Activated CD8-positive, alpha-beta memory T cell treated with anti-CD3 and anti-CD28 coated beads for 1 hour (primary cell): ENCODE results near the gene SLC34A3.

Source experiments
- DNase-seq, 2 donors: peaks; one replicate each; pipeline ENCODE4 v3.0.0-alpha.2; 2020; ENCODE audit warnings: low read depth in 1 of 2; ENCODE audit errors: extremely low read depth in 1 of 2

Gene SLC34A3

DNA sequence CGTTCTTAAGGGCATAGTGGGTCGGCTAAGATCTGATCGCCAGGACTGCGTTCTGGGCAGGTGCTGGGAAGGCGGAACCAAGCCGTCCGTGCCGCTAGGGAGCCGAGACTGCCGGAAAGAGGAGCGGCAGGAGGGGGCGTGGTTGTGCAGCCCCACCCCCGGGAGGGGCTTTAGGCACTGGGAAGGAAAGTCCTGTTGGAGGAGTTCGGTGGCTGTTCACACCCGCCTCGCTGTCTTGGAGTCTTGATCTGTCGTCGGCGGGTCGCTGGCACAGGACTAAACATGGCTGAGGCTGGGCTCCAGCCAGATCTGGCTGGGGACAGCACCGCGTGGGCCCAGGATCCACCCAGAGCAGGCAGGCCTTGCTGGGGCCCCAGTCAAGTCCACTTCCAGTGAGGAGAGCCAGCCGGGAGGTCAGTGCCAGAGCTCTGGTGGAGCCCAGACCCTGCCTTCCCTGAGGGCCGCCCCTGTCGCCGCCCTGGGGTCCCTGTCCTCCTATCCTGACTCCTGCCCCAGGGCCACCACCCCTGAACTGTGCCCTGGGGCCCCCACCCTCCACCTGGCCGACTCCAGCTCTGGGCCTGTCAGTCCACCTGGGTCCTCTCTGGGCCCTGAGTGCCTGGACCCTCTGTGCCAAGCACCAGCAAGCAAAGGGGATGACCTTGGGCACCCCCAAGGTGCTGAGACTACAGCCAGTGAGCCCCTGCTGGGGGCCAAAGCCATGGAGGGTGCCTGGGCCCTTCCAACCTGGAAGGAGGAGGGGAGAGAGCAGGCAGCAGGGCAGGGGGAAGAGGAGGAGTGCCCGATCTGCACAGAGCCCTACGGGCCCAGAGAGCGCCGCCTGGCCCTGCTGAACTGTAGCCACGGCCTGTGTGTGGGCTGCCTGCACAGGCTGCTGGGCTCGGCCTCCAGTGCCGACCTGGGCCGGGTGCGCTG, 13.2 kb upstream of the SLC34A3 start:
- DNase-seq: no peak

DNA sequence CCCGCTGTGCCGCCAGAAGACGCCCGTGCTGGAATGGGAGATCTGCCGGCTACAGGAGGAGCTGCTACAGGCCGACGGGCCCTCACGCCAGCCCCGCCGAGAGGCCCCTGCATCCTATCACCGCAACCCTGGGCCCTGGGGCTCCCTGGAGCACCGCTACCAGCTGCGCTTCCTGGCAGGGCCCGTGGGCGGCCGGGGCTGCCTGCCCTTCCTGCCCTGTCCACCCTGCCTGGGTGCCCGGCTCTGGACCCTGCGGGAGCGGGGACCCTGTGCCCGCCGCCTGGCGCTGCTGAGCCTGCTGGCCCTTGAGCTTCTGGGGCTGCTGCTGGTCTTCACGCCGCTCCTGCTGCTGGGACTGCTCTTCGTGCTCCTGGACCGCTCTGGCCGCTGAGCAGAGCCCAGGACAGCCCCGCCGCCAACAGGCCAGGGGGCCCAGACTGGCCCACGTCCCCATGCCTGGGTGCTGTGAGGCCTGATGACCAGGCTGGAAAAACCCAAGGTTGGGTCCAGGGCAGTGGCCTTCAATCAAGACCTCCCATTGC, 12.4 kb upstream of the SLC34A3 start:
- no peak for DNase-seq

DNA sequence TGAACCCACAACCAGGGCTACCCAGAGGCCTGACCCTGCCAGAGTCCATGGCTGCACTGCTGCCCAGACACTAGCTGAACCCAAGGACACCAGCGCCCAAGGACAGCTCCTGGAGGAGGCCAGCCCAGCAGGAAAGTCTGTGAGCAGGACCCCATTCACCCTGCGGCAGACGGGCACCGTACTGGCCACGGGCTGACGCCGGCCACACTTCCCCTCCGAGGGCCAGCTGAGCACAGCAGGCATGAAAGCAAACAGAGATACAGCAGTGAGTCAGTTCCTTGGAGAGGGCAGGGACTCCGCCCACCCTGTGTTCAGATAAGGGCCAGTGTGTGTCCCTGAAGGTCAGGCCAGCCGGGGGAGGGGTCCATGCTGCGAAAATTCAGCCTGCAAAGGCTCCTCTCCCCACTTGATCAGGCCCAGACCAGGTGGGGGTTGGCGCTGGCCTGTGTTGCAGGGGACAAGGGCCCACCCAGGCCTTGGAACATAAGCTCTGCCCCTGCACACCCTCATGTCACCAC, 11.9 kb upstream of the SLC34A3 start:
- DNase-seq: no peak

DNA sequence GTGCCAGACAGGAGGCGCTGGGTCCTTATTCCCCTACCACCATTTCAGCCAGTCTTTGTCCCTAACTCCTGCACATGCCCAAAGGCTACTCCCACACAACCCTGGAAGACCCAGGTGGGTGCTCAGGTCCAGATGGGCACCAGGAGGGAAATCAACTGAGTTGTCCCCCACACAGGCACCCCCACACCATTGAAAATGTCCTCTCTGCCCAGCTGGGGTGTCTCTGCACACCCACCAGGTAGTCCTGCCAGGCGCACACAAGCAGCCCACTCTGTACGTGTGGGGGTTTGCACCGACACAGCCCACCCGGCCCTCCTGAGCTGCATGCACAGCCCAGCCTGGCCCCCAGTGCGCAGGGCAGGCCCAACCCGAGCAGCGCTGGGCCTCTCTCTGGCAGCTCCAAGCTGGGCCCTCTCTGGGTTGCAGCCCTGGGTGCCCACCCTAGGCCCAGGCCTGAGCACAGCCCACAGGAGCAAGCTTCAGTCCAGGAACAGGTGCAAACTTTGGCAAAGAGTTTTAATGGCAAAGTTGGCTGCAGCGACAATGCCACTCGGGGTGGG, 10.9 kb upstream of the SLC34A3 start:
- DNase-seq: no peak

DNA sequence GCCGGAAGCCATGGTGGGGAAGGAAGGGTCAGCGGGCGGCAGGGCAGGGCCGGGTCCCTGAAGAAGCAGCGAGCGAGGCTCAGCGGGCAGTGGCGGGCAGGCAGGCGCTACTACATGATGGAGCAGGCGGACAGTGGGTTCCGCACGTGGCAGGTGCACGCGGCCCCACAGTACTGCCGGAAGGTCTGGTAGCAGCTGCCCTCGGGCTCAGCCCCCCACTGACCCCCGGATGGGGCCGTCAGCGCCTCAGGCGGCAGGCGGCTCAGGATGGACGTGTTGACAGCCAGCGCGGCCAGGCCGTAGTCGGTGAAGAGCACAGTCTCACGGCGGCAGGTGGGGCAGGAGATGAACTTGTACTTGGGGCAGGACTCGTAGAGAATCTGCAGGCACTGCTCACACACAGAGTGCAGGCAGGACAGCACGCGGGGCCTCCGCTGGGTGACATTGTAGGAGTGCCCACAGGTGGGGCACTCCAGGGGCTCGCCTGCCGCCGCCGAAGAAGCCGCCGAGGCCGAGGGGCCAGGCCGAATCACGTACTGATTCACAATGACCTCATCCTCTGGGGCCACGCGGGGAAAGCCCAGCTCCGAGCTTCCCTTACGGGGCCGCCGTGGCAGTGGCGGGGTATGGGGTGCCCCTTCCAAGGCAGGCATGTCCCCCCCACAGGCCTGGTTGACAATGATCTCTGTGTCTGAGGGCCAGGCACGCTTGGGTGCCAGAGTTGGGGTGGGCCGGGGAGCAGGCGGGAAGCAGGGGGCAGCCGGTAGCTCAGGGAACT, 10.2 kb upstream of the SLC34A3 start:
- no peak for DNase-seq

DNA sequence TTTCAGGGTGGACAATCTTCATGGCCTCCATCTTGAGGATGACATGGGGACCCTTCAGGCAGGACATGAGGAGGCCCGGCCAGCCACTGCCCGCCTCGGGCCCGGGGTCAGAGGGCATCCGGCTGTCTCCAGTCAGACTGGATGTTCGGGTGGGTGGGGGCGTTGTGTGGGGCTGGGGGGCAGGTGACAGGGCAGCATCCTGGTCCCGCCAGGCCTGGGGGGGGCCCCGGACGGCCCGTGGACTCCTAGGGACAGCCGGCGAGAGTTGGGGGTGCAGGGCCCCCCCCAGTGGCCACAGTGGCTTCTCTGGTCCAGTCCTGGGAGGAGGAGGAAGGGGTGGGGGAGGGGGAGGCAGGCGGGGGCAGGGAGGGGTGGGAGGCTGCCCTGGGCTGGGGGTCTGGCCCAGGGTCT, 9.6 kb upstream of the SLC34A3 start:
- DNase-seq: no peak

DNA sequence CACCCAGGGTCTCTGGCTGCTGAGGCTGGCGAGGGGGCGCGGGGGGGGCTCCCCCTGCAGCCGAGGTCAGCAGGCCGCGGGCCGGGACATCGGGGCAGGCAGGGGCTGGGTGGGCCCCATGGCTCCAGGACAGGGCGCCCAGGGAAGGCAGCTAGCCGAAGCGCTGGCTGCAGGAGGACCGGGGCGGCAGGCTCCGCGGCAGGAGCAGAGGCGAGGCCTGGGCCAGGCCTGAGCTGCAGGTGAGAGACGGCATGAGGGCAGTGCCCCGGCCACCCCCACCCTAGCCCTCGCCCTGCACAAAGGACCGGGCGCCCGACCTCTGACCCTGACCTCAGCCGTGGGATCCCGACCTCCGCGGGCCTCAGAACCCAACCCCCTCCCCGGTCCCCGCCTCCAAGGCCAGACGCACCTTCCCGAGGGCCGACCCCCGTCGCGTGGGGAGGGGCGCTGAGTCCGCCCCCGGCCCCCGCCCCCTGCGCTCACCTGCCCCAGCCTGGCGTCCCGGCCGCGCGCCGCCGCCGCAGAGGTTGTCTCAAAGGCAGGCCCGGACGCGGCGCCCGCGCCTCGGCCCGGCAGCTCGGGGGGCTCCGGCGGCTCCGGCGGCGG, 9.1 kb upstream of the SLC34A3 start:
- no peak for DNase-seq

DNA sequence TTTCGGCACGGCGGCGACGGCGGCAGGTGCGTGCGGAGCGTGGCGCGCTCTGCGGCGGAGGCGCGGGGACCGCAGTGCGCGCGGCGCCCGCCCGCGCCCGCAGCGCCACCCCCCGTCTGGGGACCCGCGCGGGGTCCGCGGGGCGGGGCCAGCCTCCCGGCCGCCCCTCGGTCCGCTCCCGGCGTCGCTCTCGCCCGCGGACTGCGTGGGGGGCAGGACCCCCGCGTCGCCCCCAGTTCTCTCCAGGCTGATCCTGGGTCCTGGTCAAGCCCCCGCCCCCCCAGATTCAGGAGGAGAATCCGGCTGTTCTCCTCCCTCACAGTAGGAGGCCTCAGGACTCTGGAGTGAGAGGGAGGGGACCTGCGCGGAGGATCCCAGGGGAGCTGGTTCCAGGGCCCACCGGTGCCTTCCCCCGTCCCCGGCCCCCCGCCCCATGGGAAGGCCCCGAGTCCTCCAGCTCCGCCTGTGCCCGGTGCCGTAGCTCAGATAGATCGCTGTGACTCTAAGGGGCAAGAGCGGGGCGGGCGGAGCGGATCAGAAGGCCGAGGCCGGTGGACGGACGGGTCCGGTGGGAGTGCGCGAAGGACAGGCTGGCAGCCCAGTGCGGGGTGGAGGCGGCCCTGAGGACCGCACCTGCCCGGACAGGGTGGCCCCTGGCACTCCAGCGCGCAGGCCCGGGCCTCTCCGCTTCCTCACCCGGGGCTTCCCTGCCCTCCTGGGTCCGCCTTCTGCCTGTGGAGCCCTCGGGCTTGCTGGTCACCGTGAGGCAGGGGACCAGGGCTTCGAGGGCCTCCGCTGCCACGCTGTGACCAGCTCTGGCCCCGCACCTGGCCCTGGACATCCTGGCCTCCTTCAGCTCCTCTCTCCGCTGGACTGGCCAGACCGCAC, 8.3 kb upstream of the SLC34A3 start, which contains the start of gene RNF208:
RNF208 (minus strand) TSS at position 51 of the 888 bp plus-strand sequence. CDS start 1,028 bp downstream, outside the sequence.
- DNase-seq: no peak

DNA sequence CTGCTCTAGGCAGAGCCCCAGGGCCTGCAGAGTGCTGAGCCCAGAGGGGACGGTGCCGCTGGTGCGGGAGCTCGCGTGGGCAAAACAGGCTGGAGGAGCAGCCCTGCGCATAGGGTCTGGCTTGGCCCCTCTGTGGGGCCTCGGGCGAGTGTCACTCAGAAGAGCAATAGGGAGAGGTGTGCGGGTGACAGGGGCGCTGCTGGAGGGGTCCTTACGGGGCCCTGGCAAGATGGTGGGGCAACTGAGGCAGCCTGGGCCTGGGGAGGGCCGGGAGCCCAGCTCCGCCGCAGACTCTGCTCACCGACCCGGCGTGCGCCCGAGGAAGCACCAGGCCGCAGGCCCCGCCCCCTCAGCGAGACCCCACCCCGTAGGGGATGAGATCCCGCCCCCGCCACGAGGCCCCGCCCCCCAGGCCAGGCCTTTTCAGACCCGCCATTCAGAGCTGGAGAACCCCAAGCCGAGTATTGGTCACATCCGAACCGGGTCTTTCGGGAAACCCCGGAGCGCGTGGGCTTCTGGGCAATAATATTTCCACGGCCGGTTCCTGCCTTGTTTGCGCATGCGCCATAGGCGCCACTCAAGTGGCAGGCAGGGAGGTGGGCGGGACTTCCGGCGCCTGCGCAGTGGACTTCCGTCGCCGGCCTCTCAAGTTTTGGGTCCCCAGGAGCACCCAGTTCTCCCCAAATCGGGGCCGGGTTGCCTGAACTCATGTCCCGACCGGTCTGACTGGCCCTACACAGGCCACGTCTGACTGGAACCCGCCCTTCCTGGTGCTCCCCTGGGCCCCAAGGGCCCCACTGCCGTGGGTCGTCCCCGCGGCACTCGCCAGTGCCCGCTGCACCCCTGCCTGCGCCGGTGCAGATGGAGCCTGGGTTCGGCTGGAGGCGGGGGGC, 7.4 kb upstream of the SLC34A3 start:
- DNase-seq: peak; percentile 94 to 97

DNA sequence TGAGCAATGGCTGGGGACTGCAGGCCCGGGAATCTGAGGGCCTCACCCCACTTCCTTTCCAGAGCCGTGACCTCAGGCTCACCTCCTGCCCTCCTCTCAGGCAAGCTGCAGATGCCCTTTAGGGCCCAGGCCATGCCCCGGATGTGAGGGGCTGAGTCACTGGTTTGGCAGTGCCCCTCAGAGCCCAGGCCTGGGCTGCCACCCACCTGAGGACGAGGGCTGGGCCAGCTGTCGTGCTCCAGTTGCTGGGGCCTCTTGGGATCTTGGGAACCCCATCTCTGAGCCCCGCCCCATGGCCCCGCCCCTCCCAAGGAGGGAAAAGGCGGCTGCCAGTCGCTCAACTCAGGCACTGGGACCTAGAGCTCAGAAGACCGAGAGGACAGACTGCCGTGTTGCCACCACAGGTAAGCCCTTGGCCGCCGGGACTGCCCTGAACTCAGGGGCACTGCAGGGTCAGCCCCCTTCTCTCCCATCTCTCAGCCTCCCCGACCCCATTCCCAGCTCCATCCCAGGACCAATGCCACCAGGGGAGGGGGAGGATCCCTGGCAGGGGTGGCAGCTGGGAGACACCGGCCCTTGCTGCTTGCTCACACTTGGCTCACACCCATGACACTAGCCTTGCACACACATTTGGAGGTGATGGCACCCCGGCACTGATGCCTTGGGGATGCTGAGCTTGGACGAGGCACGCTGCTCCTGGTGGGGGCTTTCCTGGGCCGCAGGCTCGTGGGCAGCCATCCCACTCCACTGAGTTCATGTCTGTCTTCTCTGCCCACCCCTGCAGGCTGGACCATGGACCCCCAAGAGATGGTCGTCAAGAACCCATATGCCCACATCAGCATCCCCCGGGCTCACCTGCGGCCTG, 5.6 kb upstream of the SLC34A3 start, which contains the start of gene CYSRT1:
CYSRT1 (plus strand) TSS at position 345 of the 865 bp plus-strand sequence; CDS start at position 793, 448 bp downstream.
- DNase-seq: no peak

DNA sequence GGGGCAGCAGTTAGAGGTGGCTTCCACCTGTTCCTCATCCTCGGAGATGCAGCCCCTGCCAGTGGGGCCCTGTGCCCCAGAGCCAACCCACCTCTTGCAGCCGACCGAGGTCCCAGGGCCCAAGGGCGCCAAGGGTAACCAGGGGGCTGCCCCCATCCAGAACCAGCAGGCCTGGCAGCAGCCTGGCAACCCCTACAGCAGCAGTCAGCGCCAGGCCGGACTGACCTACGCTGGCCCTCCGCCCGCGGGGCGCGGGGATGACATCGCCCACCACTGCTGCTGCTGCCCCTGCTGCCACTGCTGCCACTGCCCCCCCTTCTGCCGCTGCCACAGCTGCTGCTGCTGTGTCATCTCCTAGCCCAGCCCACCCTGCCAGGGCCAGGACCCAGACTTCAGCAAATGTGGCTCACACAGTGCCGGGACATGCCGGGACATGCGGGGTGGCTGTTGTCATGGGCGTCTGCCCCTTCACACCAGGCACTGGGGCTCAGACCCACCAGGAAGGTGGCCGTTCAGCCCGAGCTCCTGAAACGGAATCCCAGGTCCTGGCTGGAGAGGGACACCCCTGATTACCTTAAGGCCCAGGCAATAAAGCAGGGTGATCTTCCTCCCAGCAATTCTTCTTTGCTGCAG, 4.9 kb upstream of the SLC34A3 start:
- no peak for DNase-seq

DNA sequence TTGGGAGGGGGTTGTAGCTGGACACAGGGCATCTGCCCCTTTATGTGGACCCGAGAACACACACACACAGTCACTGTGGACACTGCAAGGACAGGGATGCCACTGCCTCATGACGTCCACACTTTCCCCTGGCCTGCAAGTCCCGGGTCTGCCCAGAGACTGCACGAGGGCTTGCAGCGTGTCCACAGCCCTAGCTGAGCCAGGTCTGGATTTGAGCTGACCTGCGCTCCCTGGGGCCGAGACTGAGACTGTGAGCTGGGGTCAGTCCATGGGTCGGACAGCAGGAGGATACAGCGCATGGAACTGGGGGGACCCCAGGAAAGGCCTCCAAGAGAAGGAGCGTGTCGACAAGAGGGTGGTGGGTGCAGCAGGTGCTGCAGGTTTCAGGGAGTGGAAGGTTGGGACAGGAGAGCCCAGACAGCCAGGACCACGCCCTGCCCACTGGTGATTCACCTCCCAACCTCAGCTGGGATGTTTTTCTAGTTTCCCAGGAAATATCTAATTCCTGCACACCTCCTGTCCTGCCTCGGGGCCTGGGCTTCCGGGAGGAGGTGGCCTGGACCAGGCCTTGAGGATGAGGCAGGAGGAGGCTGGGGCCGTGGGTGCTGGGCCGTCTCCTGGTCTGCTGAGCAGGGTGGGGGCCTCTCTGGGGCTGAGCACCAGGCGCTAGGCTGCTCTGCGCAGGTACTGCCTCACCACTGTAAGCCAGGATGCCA, 4.2 kb upstream of the SLC34A3 start:
- DNase-seq: no peak

DNA sequence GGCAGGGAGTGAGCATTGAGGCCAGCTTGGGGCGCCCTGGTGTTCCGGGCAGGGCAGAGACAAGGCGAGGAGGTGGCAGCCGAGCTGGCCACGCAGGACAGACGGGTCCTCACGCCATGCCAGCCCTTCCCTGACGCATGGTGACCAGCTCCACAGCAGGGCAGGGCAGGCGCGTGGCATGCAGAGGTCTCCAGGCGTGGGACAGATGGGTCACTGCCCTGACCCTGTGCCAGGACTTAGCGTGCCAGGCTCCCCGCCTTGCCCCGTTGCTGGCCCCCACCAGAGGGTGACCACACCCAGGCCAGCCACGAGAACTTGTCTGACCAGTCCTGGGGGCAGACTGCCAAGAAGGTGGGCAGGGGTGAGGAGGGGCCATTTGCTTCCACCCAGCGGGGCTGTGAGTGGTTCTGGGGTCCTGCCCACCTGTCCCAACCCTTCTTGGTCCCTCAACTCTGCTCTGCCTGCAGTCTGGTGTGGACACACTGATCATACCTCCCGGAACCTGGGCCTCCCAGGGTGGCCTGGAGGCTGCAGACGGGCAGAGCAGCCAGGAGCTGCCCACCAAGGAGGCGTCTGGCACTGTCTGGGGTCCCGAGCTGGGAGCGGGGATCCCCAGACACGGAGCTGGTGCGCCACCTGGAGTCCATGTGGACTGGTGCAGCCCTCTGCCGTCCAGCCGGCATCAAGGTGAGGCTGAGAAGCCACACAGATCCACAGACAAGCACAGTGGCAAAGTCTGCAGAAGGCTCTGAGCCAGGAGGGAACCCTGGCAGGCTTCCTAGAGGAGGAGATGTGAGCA, 3.4 kb upstream of the SLC34A3 start, which contains the start of gene RNF224:
RNF224 (plus strand) TSS at position 449 of the 799 bp plus-strand sequence. CDS start 834 bp downstream, outside the sequence.
- DNase-seq: peak; percentile 61 to 74

DNA sequence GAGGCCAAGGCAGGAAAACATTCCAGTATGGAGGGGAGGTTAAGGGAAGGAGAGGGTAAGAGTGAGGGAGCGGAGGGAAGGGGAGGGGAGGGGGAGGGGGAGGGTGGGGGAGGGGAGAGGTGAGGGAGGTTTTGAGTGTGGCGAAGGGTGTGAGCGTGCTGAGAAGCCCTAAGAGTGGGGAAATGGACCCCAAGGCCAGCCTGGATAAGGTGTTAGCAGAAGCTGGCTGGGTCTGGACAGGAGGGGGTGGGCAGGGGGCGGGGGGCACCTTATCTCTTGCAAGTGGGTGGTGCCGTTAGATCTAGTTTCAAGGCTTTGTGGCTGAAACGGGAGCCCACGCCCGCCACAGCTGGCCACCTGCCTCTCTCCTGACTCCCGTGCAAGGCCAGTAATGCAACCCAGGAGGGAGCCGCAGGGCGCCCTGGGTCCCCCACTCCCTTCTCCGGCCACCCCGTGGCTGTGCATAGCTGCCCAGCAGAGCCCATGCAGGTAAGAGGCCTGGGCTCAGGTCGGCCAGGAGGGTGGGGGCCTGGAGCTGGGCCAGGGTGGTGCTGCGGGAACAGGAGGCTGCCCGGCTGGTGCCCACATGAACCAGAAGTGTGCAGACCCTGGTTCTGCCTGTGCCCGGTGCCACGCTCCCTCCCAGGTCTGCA, 2.7 kb upstream of the SLC34A3 start:
- DNase-seq: no peak

DNA sequence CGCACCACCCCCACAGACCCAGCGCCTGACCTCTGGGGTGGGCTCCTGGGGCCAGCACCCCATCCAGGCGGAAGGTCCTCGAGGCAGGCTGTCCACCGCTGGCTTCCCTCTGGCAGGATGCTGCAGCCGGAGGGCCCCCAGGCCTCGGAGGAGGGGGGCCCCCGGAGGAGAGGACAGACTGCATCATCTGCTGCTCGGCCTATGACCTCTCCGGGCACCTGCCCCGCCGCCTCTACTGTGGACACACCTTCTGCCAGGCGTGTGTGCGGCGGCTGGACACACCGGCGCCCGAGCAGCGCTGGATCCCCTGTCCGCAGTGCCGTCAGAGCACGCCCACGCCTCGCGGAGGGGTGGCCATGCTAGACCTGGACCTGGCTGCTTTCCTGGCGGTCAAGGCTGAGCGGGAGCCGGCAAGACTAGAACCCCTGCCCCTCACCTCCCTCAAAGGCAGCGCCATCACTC, 2.2 kb upstream of the SLC34A3 start:
- DNase-seq: no peak
